ENCODE measurements around the gene ZNF862. TPM values are rescaled to one million over a fixed set of nuclear protein-coding genes. Genes with fewer than 3 reads are reported as not detected.

Gene ZNF862
- total and polyA plus RNA-seq, 7 experiments from 2014 or later = 9.1 to 112 (median 39.0) TPM

DNA sequence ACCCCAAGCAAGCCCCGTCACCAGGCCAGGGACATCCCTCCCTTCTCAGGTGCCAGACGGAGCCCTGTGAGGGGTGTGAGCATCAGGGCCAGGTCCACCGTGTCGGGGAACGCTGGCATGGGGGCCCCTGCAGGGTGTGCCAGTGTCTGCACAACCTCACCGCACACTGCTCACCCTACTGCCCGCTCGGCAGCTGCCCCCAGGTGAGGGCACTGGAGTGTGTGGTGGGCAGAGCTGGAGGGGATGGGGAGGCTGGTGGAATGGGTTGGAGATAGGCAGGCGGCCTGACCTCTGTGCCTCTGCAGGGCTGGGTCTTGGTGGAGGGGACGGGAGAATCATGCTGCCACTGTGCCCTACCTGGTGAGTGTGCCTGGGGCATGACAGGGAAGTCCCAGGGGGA is 44.9 kb upstream of the ZNF862 start:
- H3K27ac ChIP-seq (ENCODE audit: low read depth, low read length) = no peak overlapping the region
- no peaks in the 10 kb centered on the region for H3K27me3 ChIP-seq (ENCODE audit: control insufficient read depth in 2 of 2, insufficient read depth in 2 of 2, low read length in 2 of 2)
- no peaks in the 10 kb centered on the region for H3K4me1 ChIP-seq (ENCODE audit: control insufficient read depth in 2 of 2, insufficient read depth in 2 of 2, low read length in 2 of 2)
- intact Hi-C loops (cut with micrococcal nuclease) = no loop called here
- POLR2A ChIA-PET = no interaction called here
- H3K4me3 ChIP-seq (ENCODE audit: low read length) = no peak overlapping the region
- peaks cover 0 to 4% (median 0%) of the 10 kb centered on the region in 5 donors for H3K36me3 Mint-ChIP-seq
- no peak for DNase-seq
- H3K27me3 Mint-ChIP-seq = peaks cover 5 to 21% (median 20%) of the 10 kb centered on the region in 5 donors
- H3K4me3 Mint-ChIP-seq = no peak overlapping the region
- no peaks in the 10 kb centered on the region for H3K9me3 ChIP-seq (ENCODE audit: control insufficient read depth in 2 of 3, low read length in 3 of 3)
- ATAC-seq = no peak
- H3K4me1 Mint-ChIP-seq = peaks cover 0 to 7% (median 0%) of the 10 kb centered on the region in 7 donors
- CTCF ChIA-PET = no interaction called here
- H3K36me3 ChIP-seq (ENCODE audit: control insufficient read depth in 2 of 3, insufficient read depth in 3 of 3, low read length in 3 of 3) = no peaks in the 10 kb centered on the region
- no peak overlapping the region for H3K27ac Mint-ChIP-seq
- no peaks in the 10 kb centered on the region for H3K9me3 Mint-ChIP-seq

GRCh38 chr7:149794661-149795060 is 43.5 kb upstream of the ZNF862 start:
- Mint-ChIP-seq H3K27me3 (peaks cover 5 to 11% (median 9%) of the 10 kb centered on the region in 5 donors), H3K4me3 (no peak overlapping the region), H3K9me3 (no peaks in the 10 kb centered on the region), H3K36me3 (peaks cover 0 to 4% (median 0%) of the 10 kb centered on the region in 5 donors), H3K27ac (no peak overlapping the region), H3K4me1 (peaks cover 0 to 6% (median 0%) of the 10 kb centered on the region in 7 donors)
- no peak for DNase-seq
- no peak overlapping the region for H3K27ac ChIP-seq (ENCODE audit: low read depth, low read length)
- ChIA-PET POLR2A (no interaction called here), CTCF (no interaction called here)
- H3K27me3 ChIP-seq (ENCODE audit: control insufficient read depth in 2 of 2, insufficient read depth in 2 of 2, low read length in 2 of 2) = no peaks in the 10 kb centered on the region
- intact Hi-C loops (cut with micrococcal nuclease) = no loop called here
- no peak overlapping the region for H3K4me3 ChIP-seq (ENCODE audit: low read length)
- ATAC-seq = no peak
- H3K4me1 ChIP-seq (ENCODE audit: control insufficient read depth in 2 of 2, insufficient read depth in 2 of 2, low read length in 2 of 2) = no peaks in the 10 kb centered on the region
- no peaks in the 10 kb centered on the region for H3K36me3 ChIP-seq (ENCODE audit: control insufficient read depth in 2 of 3, insufficient read depth in 3 of 3, low read length in 3 of 3)
- H3K9me3 ChIP-seq (ENCODE audit: control insufficient read depth in 2 of 3, low read length in 3 of 3) = no peaks in the 10 kb centered on the region

DNA sequence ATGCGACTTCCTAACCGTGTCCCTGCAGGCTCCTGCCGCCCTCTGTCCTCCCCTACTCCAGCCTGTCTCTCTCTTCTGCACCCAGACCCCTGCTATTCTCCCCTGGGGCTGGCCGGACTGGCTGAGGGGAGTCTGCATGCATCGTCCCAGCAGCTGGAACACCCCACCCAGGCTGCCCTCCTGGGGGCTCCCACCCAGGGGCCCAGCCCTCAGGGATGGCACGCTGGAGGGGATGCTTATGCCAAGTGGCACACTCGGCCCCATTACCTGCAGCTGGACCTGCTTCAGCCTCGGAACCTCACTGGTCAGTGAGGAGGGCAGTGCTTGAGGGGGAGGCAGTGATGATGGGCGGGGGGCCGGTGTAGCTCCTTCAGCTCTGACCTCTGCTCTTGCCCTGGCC is 43.0 kb upstream of the ZNF862 start:
- Mint-ChIP-seq H3K27ac (no peak overlapping the region), H3K36me3 (peaks cover 0 to 4% (median 0%) of the 10 kb centered on the region in 5 donors), H3K27me3 (peaks cover 4 to 8% (median 5%) of the 10 kb centered on the region in 5 donors), H3K9me3 (no peaks in the 10 kb centered on the region), H3K4me1 (peaks cover 0 to 2% (median 0%) of the 10 kb centered on the region in 7 donors), H3K4me3 (no peak overlapping the region)
- ChIA-PET CTCF (no interaction called here), POLR2A (no interaction called here)
- Histone ChIP-seq H3K27me3 (ENCODE audit: control insufficient read depth in 2 of 2, insufficient read depth in 2 of 2, low read length in 2 of 2) (no peaks in the 10 kb centered on the region), H3K4me1 (ENCODE audit: control insufficient read depth in 2 of 2, insufficient read depth in 2 of 2, low read length in 2 of 2) (no peaks in the 10 kb centered on the region), H3K9me3 (ENCODE audit: control insufficient read depth in 2 of 3, low read length in 3 of 3) (no peaks in the 10 kb centered on the region), H3K27ac (ENCODE audit: low read depth, low read length) (no peak overlapping the region), H3K36me3 (ENCODE audit: control insufficient read depth in 2 of 3, insufficient read depth in 3 of 3, low read length in 3 of 3) (no peaks in the 10 kb centered on the region), H3K4me3 (ENCODE audit: low read length) (no peak overlapping the region)
- ATAC-seq (no peak), DNase-seq (no peak)
- intact Hi-C loops (cut with micrococcal nuclease) = no loop called here

DNA sequence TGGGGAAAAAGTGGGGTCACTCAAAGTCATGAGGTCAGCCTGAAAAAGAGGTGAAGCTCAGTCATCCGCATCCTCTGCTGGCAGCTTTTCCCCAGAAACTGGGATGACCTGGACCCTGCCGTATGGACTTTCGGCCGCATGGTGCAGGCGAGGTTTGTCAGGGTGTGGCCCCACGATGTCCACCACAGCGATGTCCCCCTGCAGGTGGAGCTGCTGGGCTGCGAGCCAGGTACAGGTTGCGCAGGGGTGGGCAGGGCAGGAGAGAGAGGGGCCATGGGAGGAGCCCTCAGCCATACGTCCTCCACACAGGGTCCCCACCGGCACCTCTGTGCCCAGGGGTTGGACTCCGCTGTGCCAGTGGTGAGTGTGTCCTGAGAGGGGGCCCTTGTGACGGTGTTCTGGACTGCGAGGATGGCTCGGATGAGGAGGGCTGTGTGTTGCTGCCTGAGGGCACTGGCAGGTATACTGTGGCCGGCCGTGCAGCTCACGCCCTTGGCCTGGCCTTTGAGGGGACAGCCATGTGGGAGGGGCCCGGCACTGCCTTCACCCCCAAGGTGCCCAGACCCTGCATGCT is 41.8 kb upstream of the ZNF862 start:
- H3K36me3 ChIP-seq (ENCODE audit: control insufficient read depth in 2 of 3, insufficient read depth in 3 of 3, low read length in 3 of 3) = no peaks in the 10 kb centered on the region
- no peaks in the 10 kb centered on the region for H3K27me3 ChIP-seq (ENCODE audit: control insufficient read depth in 2 of 2, insufficient read depth in 2 of 2, low read length in 2 of 2)
- ChIA-PET CTCF (interaction anchor here (1.1 kb wide), 1 partner anchor 1327 kb away, joined by 3 read pairs; no protein-coding TSS in a partner anchor), POLR2A (no interaction called here)
- no peak for DNase-seq
- Mint-ChIP-seq H3K4me3 (no peak overlapping the region), H3K27ac (no peak overlapping the region), H3K4me1 (no peaks in the 10 kb centered on the region), H3K36me3 (peaks cover 0 to 4% (median 0%) of the 10 kb centered on the region in 5 donors), H3K9me3 (no peaks in the 10 kb centered on the region), H3K27me3 (peaks cover 0 to 5% (median 4%) of the 10 kb centered on the region in 5 donors)
- no peak overlapping the region for H3K4me3 ChIP-seq (ENCODE audit: low read length)
- no peaks in the 10 kb centered on the region for H3K9me3 ChIP-seq (ENCODE audit: control insufficient read depth in 2 of 3, low read length in 3 of 3)
- H3K4me1 ChIP-seq (ENCODE audit: control insufficient read depth in 2 of 2, insufficient read depth in 2 of 2, low read length in 2 of 2) = no peaks in the 10 kb centered on the region
- ATAC-seq = no peak
- no peak overlapping the region for H3K27ac ChIP-seq (ENCODE audit: low read depth, low read length)
- intact Hi-C loops (cut with micrococcal nuclease) = no loop called here

GRCh38 chr7:149797771-149798170 is 40.4 kb upstream of the ZNF862 start:
- no peaks in the 10 kb centered on the region for H3K9me3 ChIP-seq (ENCODE audit: control insufficient read depth in 2 of 3, low read length in 3 of 3)
- H3K27me3 ChIP-seq (ENCODE audit: control insufficient read depth in 2 of 2, insufficient read depth in 2 of 2, low read length in 2 of 2) = no peaks in the 10 kb centered on the region
- ChIA-PET POLR2A (no interaction called here), CTCF (interaction anchor here (0.6 to 2.6 kb wide), 2 partner anchors 39 to 135 kb away, joined by 3 to 19 read pairs; no protein-coding TSS in a partner anchor)
- Mint-ChIP-seq H3K4me3 (no peak overlapping the region), H3K36me3 (peaks cover 0 to 4% (median 0%) of the 10 kb centered on the region in 5 donors), H3K9me3 (no peaks in the 10 kb centered on the region), H3K27me3 (peaks cover 0 to 5% (median 0%) of the 10 kb centered on the region in 5 donors), H3K4me1 (no peaks in the 10 kb centered on the region), H3K27ac (no peak overlapping the region)
- no peaks in the 10 kb centered on the region for H3K4me1 ChIP-seq (ENCODE audit: control insufficient read depth in 2 of 2, insufficient read depth in 2 of 2, low read length in 2 of 2)
- intact Hi-C loops (cut with micrococcal nuclease) = no loop called here
- no peak overlapping the region for H3K27ac ChIP-seq (ENCODE audit: low read depth, low read length)
- DNase-seq = no peak
- ATAC-seq = no peak
- H3K36me3 ChIP-seq (ENCODE audit: control insufficient read depth in 2 of 3, insufficient read depth in 3 of 3, low read length in 3 of 3) = no peaks in the 10 kb centered on the region
- no peak overlapping the region for H3K4me3 ChIP-seq (ENCODE audit: low read length)

- Mint-ChIP-seq H3K36me3 (no peaks in the 10 kb centered on the region), H3K9me3 (no peaks in the 10 kb centered on the region), H3K27me3 (no peaks in the 10 kb centered on the region), H3K4me3 (no peak overlapping the region), H3K27ac (peak overlapping the region in 1 of 9 donors; percentile 28), H3K4me1 (no peaks in the 10 kb centered on the region)
- peak; percentile 32 to 73 (median 58) for DNase-seq
- Histone ChIP-seq H3K9me3 (ENCODE audit: control insufficient read depth in 2 of 3, low read length in 3 of 3) (no peaks in the 10 kb centered on the region), H3K4me3 (ENCODE audit: low read length) (no peak overlapping the region), H3K4me1 (ENCODE audit: control insufficient read depth in 2 of 2, insufficient read depth in 2 of 2, low read length in 2 of 2) (no peaks in the 10 kb centered on the region), H3K27me3 (ENCODE audit: control insufficient read depth in 2 of 2, insufficient read depth in 2 of 2, low read length in 2 of 2) (no peaks in the 10 kb centered on the region), H3K27ac (ENCODE audit: low read depth, low read length) (no peak overlapping the region), H3K36me3 (ENCODE audit: control insufficient read depth in 2 of 3, insufficient read depth in 3 of 3, low read length in 3 of 3) (no peaks in the 10 kb centered on the region)
- intact Hi-C loops (cut with micrococcal nuclease) = loop anchor here (1.0 to 10.0 kb wide), 3 partner anchors 57 to 245 kb away; no protein-coding TSS in a partner anchor
- peak; percentile 58 for ATAC-seq
- POLR2A ChIA-PET = no interaction called here
- CTCF ChIA-PET = interaction anchor here (0.7 to 2.6 kb wide), 6 partner anchors 9 to 142 kb away, joined by 3 to 19 read pairs (median 4); no protein-coding TSS in a partner anchor
Measured at GRCh38 chr7:149799397-149800168, 38.6 kb upstream of the ZNF862 start.
